Activated CD8-positive, alpha-beta memory T cell treated with anti-CD3 and anti-CD28 coated beads, Interleukin-2, amount 50 U/mL, for 48 hours (primary cell): ENCODE results near the gene WDR55.
"Not testable (repeated sequence)": the region's sequence is repeated elsewhere in the genome, so short reads cannot be mapped to it uniquely, and the experiment has no call there.

Experiments used
- DNase-seq: peaks from one replicate; pipeline ENCODE4 v3.0.0-alpha.2; 2020

The WDR55 gene

GRCh38 chr5:140713562-140714094 lies 48.9 kb downstream of the WDR55 start:
- no peak for DNase-seq

DNA sequence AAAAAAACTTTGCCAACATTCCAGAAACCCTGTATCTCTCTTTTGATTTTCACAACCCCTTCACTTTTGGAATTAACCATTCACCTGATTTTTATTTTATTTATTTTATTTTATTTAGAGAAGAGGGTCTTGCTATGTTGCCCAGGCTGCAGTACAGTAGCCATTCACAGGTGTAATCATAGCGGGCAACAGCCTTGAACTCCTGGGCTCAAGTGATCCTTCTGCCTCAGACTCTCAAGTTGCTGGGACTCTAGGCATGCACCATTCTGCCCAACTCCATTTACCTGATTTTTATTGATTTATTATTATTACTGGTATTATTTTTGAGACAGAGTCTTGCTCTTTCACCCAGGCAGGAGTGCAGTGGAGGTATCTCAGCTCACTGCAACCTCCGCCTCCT lies 51.5 kb downstream of the WDR55 start:
- not testable (repeated sequence) for DNase-seq

DNA sequence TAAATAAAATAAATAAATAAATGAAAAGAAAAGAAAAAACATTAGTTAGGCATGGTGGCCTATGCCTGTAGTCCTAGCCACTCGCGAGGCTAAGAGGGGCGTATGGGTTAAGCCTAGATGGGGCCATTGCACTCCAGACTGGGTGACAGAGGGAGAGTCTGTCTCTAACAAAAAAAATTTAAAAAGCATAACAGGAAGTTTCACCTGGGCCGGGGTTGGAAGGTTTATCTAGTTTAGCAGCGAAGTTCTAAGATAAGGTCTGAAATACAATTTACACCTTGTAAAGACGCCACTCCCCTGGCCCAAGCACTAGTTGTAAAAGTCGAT lies 53.5 kb downstream of the WDR55 start:
- DNase-seq = no peak

- DNase-seq = not testable (repeated sequence)
These were observed 56.0 kb downstream of the WDR55 start for GRCh38 chr5:140720738-140721137.

- not testable (repeated sequence) for DNase-seq
These were observed 56.7 kb downstream of the WDR55 start for GRCh38 chr5:140721395-140721794.
